Transverse colon (tissue), 3 donors: ENCODE data around the gene PDZD2.

ENCODE experiments used
- EP300 ChIP-seq: sonication (generic); formaldehyde crosslinking; IDR thresholded peaks from one replicate; pipeline ENCODE4 v1.6.1; 2017; ENCODE audit warnings: antibody characterized with exemption, low read depth
- TF ChIP-seq, protein P1 (sequence below), 5 experiments: fragments of 200-600 bp in 3 of 5; fragments of 450-650 bp in 2 of 5; sonication (generic) in 3 of 5; IDR thresholded peaks; 1 replicate in 2 of 5; 2 replicates in 3 of 5; pipeline ENCODE4 v1.5.1; 2016 to 2017; ENCODE audit warnings: antibody characterized with exemption in 5 of 5, inconsistent platforms in 3 of 5, mild to moderate bottlenecking in 2 of 5, moderate library complexity in 1 of 5

GRCh38 chr5:31854181-31855133 lies 215.5 kb downstream of the PDZD2 start:
- TF ChIP-seq, protein P1, sequence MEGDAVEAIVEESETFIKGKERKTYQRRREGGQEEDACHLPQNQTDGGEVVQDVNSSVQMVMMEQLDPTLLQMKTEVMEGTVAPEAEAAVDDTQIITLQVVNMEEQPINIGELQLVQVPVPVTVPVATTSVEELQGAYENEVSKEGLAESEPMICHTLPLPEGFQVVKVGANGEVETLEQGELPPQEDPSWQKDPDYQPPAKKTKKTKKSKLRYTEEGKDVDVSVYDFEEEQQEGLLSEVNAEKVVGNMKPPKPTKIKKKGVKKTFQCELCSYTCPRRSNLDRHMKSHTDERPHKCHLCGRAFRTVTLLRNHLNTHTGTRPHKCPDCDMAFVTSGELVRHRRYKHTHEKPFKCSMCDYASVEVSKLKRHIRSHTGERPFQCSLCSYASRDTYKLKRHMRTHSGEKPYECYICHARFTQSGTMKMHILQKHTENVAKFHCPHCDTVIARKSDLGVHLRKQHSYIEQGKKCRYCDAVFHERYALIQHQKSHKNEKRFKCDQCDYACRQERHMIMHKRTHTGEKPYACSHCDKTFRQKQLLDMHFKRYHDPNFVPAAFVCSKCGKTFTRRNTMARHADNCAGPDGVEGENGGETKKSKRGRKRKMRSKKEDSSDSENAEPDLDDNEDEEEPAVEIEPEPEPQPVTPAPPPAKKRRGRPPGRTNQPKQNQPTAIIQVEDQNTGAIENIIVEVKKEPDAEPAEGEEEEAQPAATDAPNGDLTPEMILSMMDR (IDR thresholded peaks at IDR 0.05) = no peak
- TF ChIP-seq EP300 = no peak
